Measurements from ENCODE around the gene NUP98. TPM values are rescaled to one million over a fixed set of nuclear protein-coding genes. Genes with fewer than 3 reads are reported as not detected.

NUP98 gene
- total and polyA plus RNA-seq, 2 experiments from 2014 or later = 23.6 to 81.4 TPM

- H3K4me1 ChIP-seq (ENCODE audit: insufficient read depth) = peaks cover 11% of the 10 kb centered on the region
- no peaks in the 10 kb centered on the region for H3K36me3 ChIP-seq (replicated peaks; ENCODE audit: insufficient read depth, low read depth)
- no peak for TF ChIP-seq EZH2phosphoT487 (IDR thresholded peaks at IDR 0.05; ENCODE audit: low read depth, severe bottlenecking, unreplicated experiment)
- no peak for TF ChIP-seq EZH2 (IDR thresholded peaks at IDR 0.05; ENCODE audit: borderline replicate concordance)
- no peak for TF ChIP-seq CTCF (IDR thresholded peaks at IDR 0.05; ENCODE audit: poor library complexity)
- no peak overlapping the region for H3K4me2 ChIP-seq
- H3K9me3 ChIP-seq (ENCODE audit: low read depth) = no peaks in the 10 kb centered on the region
- peaks cover 80% of the 10 kb centered on the region for H3K79me2 ChIP-seq
- no peak for DNase-seq (ENCODE audit: low spot score)
- no peak overlapping the region for H2AFZ ChIP-seq
- no peaks in the 10 kb centered on the region for H3K27me3 ChIP-seq
- peaks cover 11% of the 10 kb centered on the region for H4K20me1 ChIP-seq (ENCODE audit: insufficient read depth, poor library complexity, severe bottlenecking)
- 100% methylated on average over 2 of the region's 2 CpGs for WGBS (ENCODE audit: low lambda C conversion rate, missing lambda C conversion rate)
- no peak overlapping the region for H3K27ac ChIP-seq
- no peak overlapping the region for H3K4me3 ChIP-seq
- no peaks in the 10 kb centered on the region for H3K9me2 ChIP-seq (replicated peaks; ENCODE audit: insufficient read depth)
Observed at GRCh38 chr11:3832816-3833215, 35.5 kb upstream of the NUP98 start.

GRCh38 chr11:3831378-3832239 lies 34.3 kb upstream of the NUP98 start:
- no peak for DNase-seq (ENCODE audit: low spot score)
- WGBS (ENCODE audit: low lambda C conversion rate, missing lambda C conversion rate) = 87% methylated on average over 13 of the region's 13 CpGs
- TF ChIP-seq EZH2phosphoT487 (IDR thresholded peaks at IDR 0.05; ENCODE audit: low read depth, severe bottlenecking, unreplicated experiment) (no peak), CTCF (IDR thresholded peaks at IDR 0.05; ENCODE audit: poor library complexity) (no peak), EZH2 (IDR thresholded peaks at IDR 0.05; ENCODE audit: borderline replicate concordance) (no peak)

GRCh38 chr11:3830730-3831129 lies 33.4 kb upstream of the NUP98 start:
- no peaks in the 10 kb centered on the region for H3K27me3 ChIP-seq
- DNase-seq (ENCODE audit: low spot score) = no peak
- peaks cover 61% of the 10 kb centered on the region for H3K79me2 ChIP-seq
- H3K9me2 ChIP-seq (replicated peaks; ENCODE audit: insufficient read depth) = no peaks in the 10 kb centered on the region
- no peak overlapping the region for H3K4me3 ChIP-seq
- H3K9me3 ChIP-seq (ENCODE audit: low read depth) = no peaks in the 10 kb centered on the region
- H4K20me1 ChIP-seq (ENCODE audit: insufficient read depth, poor library complexity, severe bottlenecking) = peaks cover 11% of the 10 kb centered on the region
- H3K27ac ChIP-seq = no peak overlapping the region
- WGBS (ENCODE audit: low lambda C conversion rate, missing lambda C conversion rate) = 100% methylated on average over 1 of the region's 1 CpG
- H2AFZ ChIP-seq = no peak overlapping the region
- H3K4me1 ChIP-seq (ENCODE audit: insufficient read depth) = peaks cover 11% of the 10 kb centered on the region
- TF ChIP-seq CTCF (IDR thresholded peaks at IDR 0.05; ENCODE audit: poor library complexity) (no peak), EZH2phosphoT487 (IDR thresholded peaks at IDR 0.05; ENCODE audit: low read depth, severe bottlenecking, unreplicated experiment) (no peak), EZH2 (IDR thresholded peaks at IDR 0.05; ENCODE audit: borderline replicate concordance) (no peak)
- H3K36me3 ChIP-seq (replicated peaks; ENCODE audit: insufficient read depth, low read depth) = no peaks in the 10 kb centered on the region
- H3K4me2 ChIP-seq = no peak overlapping the region

More at GRCh38 chr11:3831378-3832239, 34.3 kb upstream of the NUP98 start:
- Histone ChIP-seq H3K79me2 (peaks cover 70% of the 10 kb centered on the region), H3K9me2 (replicated peaks; ENCODE audit: insufficient read depth) (no peaks in the 10 kb centered on the region), H3K27me3 (no peaks in the 10 kb centered on the region), H3K4me1 (ENCODE audit: insufficient read depth) (peaks cover 11% of the 10 kb centered on the region), H3K4me3 (no peak overlapping the region), H3K27ac (no peak overlapping the region), H3K9me3 (ENCODE audit: low read depth) (no peaks in the 10 kb centered on the region), H2AFZ (no peak overlapping the region), H3K36me3 (replicated peaks; ENCODE audit: insufficient read depth, low read depth) (no peaks in the 10 kb centered on the region), H4K20me1 (ENCODE audit: insufficient read depth, poor library complexity, severe bottlenecking) (peaks cover 11% of the 10 kb centered on the region), H3K4me2 (no peak overlapping the region)
